Muscle layer of duodenum (tissue), 2 donors: ENCODE measurements around the gene FBLL1.

ENCODE experiments used
- H3K27ac ChIP-seq: one replicate; pipeline ENCODE4 v1.7.0; 2013; ENCODE audit warnings: mild to moderate bottlenecking, low read length
- H3K27me3 ChIP-seq: one replicate; pipeline ENCODE4 v1.7.0; 2013; ENCODE audit warnings: low read depth, mild to moderate bottlenecking, control low read depth, low read length
- H3K36me3 ChIP-seq, 2 donors: one replicate each; pipeline ENCODE4 v1.7.0; 2013; ENCODE audit warnings: low read length in 2 of 2, control low read depth in 1 of 2, mild to moderate bottlenecking in 1 of 2; ENCODE audit not compliant: insufficient read depth in 2 of 2, control insufficient read depth in 1 of 2
- H3K4me1 ChIP-seq, 2 donors: one replicate each; pipeline ENCODE4 v1.7.0; 2013; ENCODE audit warnings: low read length in 2 of 2, mild to moderate bottlenecking in 2 of 2, control low read depth in 1 of 2, moderate library complexity in 1 of 2; ENCODE audit not compliant: insufficient read depth in 2 of 2, control insufficient read depth in 1 of 2
- H3K4me3 ChIP-seq, 2 donors: one replicate each; pipeline ENCODE4 v1.7.0; 2013; ENCODE audit warnings: low read length in 2 of 2, low read depth in 1 of 2, mild to moderate bottlenecking in 1 of 2
- H3K9me3 ChIP-seq, 2 donors: one replicate each; pipeline ENCODE4 v1.7.0; 2013; ENCODE audit warnings: low read length in 2 of 2, control low read depth in 1 of 2, mild to moderate bottlenecking in 1 of 2; ENCODE audit not compliant: control insufficient read depth in 1 of 2
- donor health status: healthy.

The FBLL1 gene

GRCh38 chr5:168578538-168579487, 49.7 kb downstream of the FBLL1 start, which contains the start of gene PANK3:
TSS of gene PANK3 (minus strand) at chr5:168579368. CDS start at chr5:168579283, 85 bp downstream.
- no peaks in the 10 kb centered on the region for H3K36me3 ChIP-seq
- H3K27me3 ChIP-seq: no peaks in the 10 kb centered on the region
- H3K4me1 ChIP-seq: peaks cover 0 to 25% of the 10 kb centered on the region in 2 donors
- peak within 1 kb of the TSS; percentile 96 for H3K4me3 ChIP-seq
- H3K27ac ChIP-seq: peak within 1 kb of the TSS; percentile 98
- H3K9me3 ChIP-seq: no peaks in the 10 kb centered on the region

GRCh38 chr5:168579488-168580226, 50.6 kb downstream of the FBLL1 start:
- Histone ChIP-seq H3K27ac (peak overlapping the region; percentile 98), H3K4me1 (peaks cover 0 to 25% of the 10 kb centered on the region in 2 donors), H3K27me3 (no peaks in the 10 kb centered on the region), H3K4me3 (peak overlapping the region; percentile 82 to 96), H3K9me3 (no peaks in the 10 kb centered on the region), H3K36me3 (no peaks in the 10 kb centered on the region)

- Histone ChIP-seq H3K27me3 (no peaks in the 10 kb centered on the region), H3K36me3 (no peaks in the 10 kb centered on the region), H3K9me3 (no peaks in the 10 kb centered on the region), H3K4me1 (peaks cover 0 to 21% of the 10 kb centered on the region in 2 donors), H3K27ac (peak overlapping the region; percentile 98), H3K4me3 (peak overlapping the region; percentile 82 to 96)
Measured at GRCh38 chr5:168580227-168580508, 51.1 kb downstream of the FBLL1 start.
